Ectodermal cell (in vitro differentiated cells): ENCODE measurements around the gene EPHB2.

Experiments
- H3K27ac ChIP-seq: 2 replicates; pipeline ENCODE4 v1.7.0; 2013; ENCODE audit warnings: mild to moderate bottlenecking, low read depth, low read length; ENCODE audit not compliant: insufficient read depth, poor library complexity, severe bottlenecking
- H3K27me3 ChIP-seq: 2 replicates; pipeline ENCODE4 v1.7.0; 2013; ENCODE audit warnings: mild to moderate bottlenecking, low read length; ENCODE audit not compliant: insufficient read depth, control insufficient read depth, poor library complexity, severe bottlenecking
- H3K36me3 ChIP-seq: one replicate; pipeline ENCODE4 v1.7.0; 2013; ENCODE audit warnings: low read length; ENCODE audit not compliant: control insufficient read depth, insufficient read depth
- H3K4me1 ChIP-seq: one replicate; pipeline ENCODE4 v1.7.0; 2013; ENCODE audit warnings: low read length; ENCODE audit not compliant: control insufficient read depth, insufficient read depth
- H3K4me3 ChIP-seq: 2 replicates; pipeline ENCODE4 v1.7.0; 2013; ENCODE audit warnings: low read depth, low read length, control low read depth; ENCODE audit not compliant: insufficient read depth
- H3K9me3 ChIP-seq: 2 replicates; pipeline ENCODE4 v1.7.0; 2013; ENCODE audit warnings: mild to moderate bottlenecking, low read length, moderate library complexity; ENCODE audit not compliant: control insufficient read depth
- WGBS, 2 experiments: methylation state at CpG; one replicate each; pipeline ENCODE4 v1.1.7; 2013; ENCODE audit warnings: missing lambda C conversion rate in 2 of 2; 5-methylcytosine and 5-hydroxymethylcytosine counted together

Gene EPHB2

GRCh38 chr1:22722901-22723550 lies 12.4 kb downstream of the EPHB2 start:
- 41 to 42% methylated on average over 26 of the region's 26 CpGs for WGBS, 2 experiments

DNA sequence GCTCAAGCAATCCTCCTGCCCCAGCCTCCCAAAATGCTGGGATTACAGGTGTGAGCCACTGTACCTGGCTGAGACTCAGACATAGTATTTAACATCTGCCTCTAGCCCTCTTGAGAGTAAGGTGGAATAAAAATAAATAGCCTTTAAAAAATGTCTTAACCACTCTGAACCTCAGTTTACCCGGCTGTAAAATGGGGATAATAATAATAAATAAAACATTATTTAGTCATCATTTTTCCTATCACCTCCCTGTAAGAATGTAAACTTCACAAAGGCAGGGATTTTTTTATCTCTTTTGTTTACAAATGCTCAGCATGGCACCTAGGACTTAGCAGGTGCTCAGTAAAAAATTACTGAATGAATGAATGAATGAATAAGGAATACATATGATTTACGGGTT lies 17.2 kb downstream of the EPHB2 start:
- 93 to 97% methylated on average over 1 of the region's 2 CpGs for WGBS, 2 experiments
- no peaks in the 10 kb centered on the region for H3K36me3 ChIP-seq
- peaks cover 7% of the 10 kb centered on the region for H3K4me1 ChIP-seq
- no peak overlapping the region for H3K4me3 ChIP-seq
- no peak overlapping the region for H3K27ac ChIP-seq
- H3K9me3 ChIP-seq: no peaks in the 10 kb centered on the region
- no peaks in the 10 kb centered on the region for H3K27me3 ChIP-seq

More at GRCh38 chr1:22722901-22723550, 12.4 kb downstream of the EPHB2 start:
- Histone ChIP-seq H3K4me3 (no peak overlapping the region), H3K9me3 (no peaks in the 10 kb centered on the region), H3K4me1 (peaks cover 14% of the 10 kb centered on the region), H3K27me3 (no peaks in the 10 kb centered on the region), H3K36me3 (no peaks in the 10 kb centered on the region), H3K27ac (no peak overlapping the region)

- no peaks in the 10 kb centered on the region for H3K36me3 ChIP-seq
- 89% methylated on average over 14 of the region's 14 CpGs for WGBS, 2 experiments
- H3K27me3 ChIP-seq: no peaks in the 10 kb centered on the region
- no peaks in the 10 kb centered on the region for H3K4me1 ChIP-seq
- no peak overlapping the region for H3K27ac ChIP-seq
- H3K4me3 ChIP-seq: no peak overlapping the region
- H3K9me3 ChIP-seq: no peaks in the 10 kb centered on the region
Measured at GRCh38 chr1:22728751-22729399, 18.2 kb downstream of the EPHB2 start.

DNA sequence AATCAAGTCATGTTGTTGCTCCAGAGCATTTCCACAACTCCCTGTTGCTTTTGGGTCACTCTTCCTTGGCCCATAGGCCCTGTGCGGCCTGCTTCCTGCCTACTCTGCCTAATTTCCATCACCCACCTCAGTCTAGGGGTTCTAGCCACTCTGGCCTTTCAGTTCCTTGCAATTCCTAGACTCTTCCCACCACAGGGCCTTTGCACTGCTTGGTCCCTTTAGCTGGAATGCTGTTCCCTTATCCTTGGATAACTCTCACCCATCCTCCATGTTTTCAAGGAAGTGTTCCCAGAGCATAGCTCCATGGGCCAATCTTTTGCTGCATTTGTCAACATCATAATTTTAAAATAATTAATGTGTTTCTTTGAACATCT lies 18.7 kb downstream of the EPHB2 start:
- no peaks in the 10 kb centered on the region for H3K9me3 ChIP-seq
- WGBS, 2 experiments: 90 to 94% methylated on average over 1 of the region's 1 CpG
- no peaks in the 10 kb centered on the region for H3K27me3 ChIP-seq
- no peak overlapping the region for H3K27ac ChIP-seq
- no peak overlapping the region for H3K4me3 ChIP-seq
- H3K4me1 ChIP-seq: no peaks in the 10 kb centered on the region
- no peaks in the 10 kb centered on the region for H3K36me3 ChIP-seq

DNA sequence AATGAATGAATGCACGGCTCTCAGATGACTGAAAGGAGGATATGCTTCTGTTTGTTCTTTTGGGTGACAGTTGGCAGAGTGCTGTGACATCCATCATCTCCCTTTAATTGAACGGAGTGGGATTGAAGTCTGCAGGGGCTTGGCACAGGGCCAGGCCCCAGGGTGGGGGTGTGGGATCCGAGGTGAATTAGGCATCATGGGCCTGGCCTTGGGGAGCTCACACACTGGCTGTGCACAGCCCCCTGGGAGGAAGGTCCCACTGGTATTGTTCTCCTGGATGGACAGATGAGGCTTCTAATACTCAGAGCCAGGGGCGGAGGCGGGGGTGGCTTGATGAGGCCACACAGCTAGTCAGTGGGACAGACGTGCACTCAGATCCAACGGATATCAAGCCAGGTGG lies 19.3 kb downstream of the EPHB2 start:
- Histone ChIP-seq H3K36me3 (no peaks in the 10 kb centered on the region), H3K4me1 (no peaks in the 10 kb centered on the region)
- 89 to 91% methylated on average over 7 of the region's 7 CpGs for WGBS, 2 experiments

DNA sequence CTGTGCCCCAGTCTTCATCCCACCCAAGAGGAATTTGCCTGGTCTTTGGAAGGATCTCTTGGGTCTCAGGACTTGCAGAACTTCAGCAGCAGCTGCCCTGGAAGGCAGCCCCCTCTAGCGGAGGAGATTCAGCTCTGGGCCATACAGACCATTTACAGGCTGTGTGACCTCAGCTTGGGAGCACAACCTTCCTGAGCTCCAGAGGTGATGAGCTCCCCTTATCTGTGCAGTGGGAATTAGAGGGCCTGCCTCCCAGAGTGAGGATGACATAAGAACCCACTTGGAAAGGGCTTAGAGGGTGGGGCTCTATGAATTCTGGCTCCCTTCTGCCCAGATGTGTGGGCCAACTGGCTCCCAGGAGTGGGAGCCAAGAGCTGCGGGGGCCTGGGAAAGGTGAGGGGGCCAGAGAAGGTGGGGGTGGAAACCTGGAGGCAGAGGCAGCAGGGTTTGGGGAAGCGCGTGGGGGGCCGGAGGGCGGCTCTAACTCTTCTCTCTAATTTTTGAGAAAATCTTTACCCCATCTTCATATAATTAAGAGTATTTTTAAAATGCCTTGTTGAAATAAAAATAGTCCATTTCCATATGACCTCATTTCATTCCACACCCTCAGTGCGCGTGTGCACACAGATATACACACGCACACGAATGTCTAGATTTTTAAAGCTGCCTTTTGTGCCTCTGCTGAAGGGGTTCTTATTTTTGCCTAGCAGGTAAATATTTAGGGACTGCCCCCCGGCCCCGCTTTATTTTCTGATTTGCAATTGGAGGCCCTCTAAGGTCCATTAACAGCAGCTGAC lies 21.5 kb downstream of the EPHB2 start:
- Histone ChIP-seq H3K4me3 (no peak overlapping the region), H3K36me3 (no peaks in the 10 kb centered on the region), H3K27me3 (no peaks in the 10 kb centered on the region), H3K9me3 (no peaks in the 10 kb centered on the region), H3K27ac (no peak overlapping the region), H3K4me1 (peaks cover 10% of the 10 kb centered on the region)
- 92 to 93% methylated on average over 10 to 12 of the region's 12 CpGs for WGBS, 2 experiments

More for the DNA sequence above, 19.3 kb downstream of the EPHB2 start:
- Histone ChIP-seq H3K27ac (no peak overlapping the region), H3K4me3 (no peak overlapping the region), H3K27me3 (no peaks in the 10 kb centered on the region), H3K9me3 (no peaks in the 10 kb centered on the region)

DNA sequence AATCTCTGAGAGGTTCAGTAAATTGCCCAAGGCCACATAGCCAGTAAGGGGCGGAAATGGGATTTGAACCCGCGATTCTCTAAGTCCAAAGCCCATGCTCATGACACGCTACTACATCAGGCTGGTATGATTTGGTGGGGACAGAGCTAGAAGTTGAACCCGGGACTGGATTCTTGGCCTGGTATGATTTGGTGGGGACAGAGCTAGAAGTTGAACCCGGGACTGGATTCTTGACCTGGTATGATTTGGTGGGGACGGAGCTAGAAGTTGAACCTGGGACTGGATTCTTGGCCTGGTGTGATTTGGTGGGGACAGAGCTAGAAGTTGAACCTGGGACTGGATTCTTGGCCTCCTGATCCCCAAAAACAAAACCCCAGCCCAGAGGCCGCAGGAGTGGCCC lies 23.0 kb downstream of the EPHB2 start:
- Histone ChIP-seq H3K27me3 (no peaks in the 10 kb centered on the region), H3K36me3 (no peaks in the 10 kb centered on the region), H3K9me3 (no peaks in the 10 kb centered on the region), H3K4me1 (peaks cover 10% of the 10 kb centered on the region), H3K4me3 (no peak overlapping the region), H3K27ac (no peak overlapping the region)
- WGBS, 2 experiments: 94 to 96% methylated on average over 8 of the region's 8 CpGs

DNA sequence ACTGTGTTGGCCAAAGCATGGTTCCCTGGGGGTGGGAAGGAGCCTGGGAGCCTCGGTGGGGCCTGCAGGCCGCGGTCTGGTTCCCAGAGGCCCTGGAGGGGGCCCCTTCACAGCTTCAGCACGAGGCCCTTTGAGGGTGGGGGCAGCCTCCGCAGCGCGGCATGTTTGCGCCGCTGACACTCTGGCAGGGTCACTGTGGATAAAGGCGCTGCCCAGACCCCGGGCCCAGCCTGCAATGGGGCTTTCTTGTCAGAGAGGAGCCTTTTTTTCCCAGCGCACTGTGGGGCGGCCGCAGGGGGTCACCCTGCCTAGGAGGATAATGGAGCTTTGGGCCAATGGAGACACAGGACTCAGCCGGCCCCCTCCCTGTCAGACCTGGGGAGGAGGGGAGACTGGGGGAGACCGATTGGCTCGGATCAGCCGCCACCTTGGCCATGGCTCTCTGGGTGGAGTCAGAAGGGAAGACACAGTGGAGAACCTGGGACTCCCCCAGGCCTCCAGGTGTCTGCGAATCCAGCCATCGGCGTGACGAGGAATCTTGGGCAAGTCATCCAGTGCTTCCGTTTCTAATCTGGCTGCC lies 26.0 kb downstream of the EPHB2 start:
- peak overlapping the region; percentile 63 for H3K27ac ChIP-seq
- no peaks in the 10 kb centered on the region for H3K27me3 ChIP-seq
- no peaks in the 10 kb centered on the region for H3K9me3 ChIP-seq
- peaks cover 10% of the 10 kb centered on the region for H3K4me1 ChIP-seq
- no peaks in the 10 kb centered on the region for H3K36me3 ChIP-seq
- WGBS, 2 experiments: 65 to 66% methylated on average over 23 of the region's 23 CpGs
- H3K4me3 ChIP-seq: no peak overlapping the region

DNA sequence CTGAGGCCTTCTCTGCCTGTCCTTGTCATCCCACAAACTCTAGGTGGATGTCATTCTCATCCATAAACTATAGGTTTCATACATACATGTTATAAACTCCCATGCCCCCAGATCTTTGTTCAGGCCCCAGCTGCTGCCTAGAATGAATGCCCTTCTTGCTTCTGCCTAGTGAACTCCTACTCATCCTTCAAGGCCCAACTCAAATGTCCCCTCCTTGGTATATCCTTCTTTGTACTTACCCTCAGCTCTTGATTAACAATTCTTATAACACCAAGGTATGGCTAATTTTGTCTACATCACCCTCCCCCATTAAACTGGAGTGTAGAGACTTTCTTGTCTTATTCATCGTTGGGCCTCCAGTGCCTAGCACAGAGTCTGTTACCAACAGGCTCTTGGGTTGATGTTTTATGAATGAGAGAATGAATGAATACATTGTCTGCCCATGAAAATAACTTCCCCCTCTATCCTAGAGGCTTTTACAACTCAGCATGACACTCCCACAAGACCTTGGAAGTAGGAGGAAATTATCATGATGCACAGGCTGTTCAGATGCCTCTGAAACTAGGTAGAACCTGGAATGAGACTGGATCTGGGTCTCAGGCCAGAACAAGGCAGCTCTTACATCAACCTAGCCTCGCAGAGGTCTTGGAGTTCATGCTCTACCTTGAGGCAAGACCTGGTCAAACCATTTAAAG lies 26.9 kb downstream of the EPHB2 start:
- H3K27ac ChIP-seq: no peak overlapping the region
- no peaks in the 10 kb centered on the region for H3K36me3 ChIP-seq
- peaks cover 10% of the 10 kb centered on the region for H3K4me1 ChIP-seq
- H3K4me3 ChIP-seq: no peak overlapping the region
- H3K9me3 ChIP-seq: no peaks in the 10 kb centered on the region
- 90 to 97% methylated on average over 2 of the region's 2 CpGs for WGBS, 2 experiments
- H3K27me3 ChIP-seq: no peaks in the 10 kb centered on the region
